HG03342 (cell line): ENCODE measurements around the gene NOL8.

Experiments
- ATAC-seq: cut with Tn5 transposase; IDR thresholded peaks from one replicate; pipeline ENCODE4 v1.9.1; 2021; ENCODE audit warnings: mild to moderate bottlenecking, moderate library complexity; ENCODE audit not compliant: unreplicated experiment

The NOL8 gene

DNA sequence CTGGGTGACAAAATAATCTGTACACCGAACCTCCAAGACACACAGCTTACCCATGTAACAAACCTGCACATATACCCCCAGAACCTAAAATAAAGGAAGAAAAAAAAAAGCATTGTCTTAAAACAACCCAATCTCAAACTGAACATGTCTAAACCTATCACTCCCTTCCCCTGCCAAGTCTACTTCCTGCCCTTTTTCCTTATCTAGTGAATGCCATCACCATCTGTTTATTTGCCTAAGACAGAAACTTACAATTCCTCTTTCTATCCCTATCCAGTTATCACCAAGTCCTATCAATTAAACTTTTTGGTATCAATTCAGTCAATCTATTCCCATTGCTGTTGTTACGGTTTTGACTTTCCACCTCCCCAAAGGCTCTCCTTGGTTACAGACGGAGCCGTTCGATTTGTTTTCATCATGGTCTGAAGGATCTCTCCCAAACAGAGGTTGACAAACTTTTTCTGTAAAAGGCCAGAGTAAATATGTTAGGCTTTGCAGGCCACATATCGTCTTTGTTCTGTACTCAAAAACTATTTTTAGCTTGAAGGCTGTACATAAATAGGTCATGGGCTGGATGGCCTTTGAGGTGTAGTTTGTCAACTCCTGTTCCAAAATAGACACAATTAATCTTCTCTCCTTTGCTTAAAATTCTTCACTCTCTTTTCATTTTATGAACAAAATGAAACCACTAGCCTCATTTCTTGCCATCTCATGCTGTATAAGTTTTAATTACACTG lies 12.1 kb downstream of the NOL8 start:
- ATAC-seq: no peak

DNA sequence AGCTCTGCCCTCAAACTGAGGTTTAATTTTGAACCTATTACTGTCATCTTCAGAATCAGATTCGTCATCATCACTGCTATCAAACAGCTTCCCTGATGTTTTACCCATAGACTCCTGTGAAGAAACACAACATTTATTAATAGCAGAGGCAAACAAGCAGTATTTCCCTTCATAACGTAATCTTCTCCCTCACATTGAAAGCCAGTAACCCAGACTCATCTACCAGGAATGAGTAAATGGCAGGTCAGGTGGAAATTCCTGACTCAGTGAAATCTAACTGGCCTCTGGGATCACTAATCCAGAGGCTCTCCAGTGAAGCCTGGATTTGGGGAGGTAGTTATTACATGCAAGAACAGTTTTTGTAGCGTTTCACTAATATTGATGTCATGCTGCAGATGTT lies 14.6 kb downstream of the NOL8 start:
- no peak for ATAC-seq

DNA sequence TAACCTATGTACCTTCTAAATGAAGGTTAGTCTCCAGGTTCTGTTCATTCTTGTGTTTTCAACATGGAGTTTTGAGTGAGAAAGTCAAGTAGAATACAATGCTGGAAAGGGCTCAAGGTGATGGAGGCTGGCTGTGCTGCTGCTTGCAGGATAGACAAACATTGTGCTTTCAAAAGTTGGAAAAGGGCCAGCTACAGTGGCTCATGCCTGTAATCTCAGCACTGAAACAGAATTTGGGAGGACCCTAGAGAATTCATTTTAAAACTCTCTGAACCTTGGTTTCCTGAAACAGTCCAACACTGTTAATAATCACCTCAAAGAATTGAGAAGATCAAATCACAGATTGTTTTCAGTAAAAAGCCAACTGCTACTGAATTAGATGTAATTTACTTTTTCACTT lies 16.3 kb downstream of the NOL8 start:
- no peak for ATAC-seq

DNA sequence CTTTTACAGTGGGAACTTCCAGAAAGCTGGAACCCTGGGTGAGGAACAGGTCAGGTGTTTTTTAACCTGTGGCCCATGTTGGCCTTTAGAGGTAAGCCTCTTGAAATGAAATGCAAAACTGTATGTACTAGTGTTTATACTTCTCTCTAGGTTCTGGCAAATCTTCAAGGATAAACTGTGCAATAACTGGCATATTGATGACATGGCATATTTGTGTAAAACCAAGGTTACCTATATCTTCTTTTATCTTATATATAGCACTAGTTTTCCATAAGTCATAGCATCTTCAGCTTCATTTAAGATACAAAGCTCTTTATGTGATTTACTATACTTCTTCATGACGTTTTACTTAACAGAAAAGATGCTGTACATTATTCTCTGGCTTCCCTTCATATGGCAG lies 24.2 kb downstream of the NOL8 start:
- ATAC-seq: no peak

DNA sequence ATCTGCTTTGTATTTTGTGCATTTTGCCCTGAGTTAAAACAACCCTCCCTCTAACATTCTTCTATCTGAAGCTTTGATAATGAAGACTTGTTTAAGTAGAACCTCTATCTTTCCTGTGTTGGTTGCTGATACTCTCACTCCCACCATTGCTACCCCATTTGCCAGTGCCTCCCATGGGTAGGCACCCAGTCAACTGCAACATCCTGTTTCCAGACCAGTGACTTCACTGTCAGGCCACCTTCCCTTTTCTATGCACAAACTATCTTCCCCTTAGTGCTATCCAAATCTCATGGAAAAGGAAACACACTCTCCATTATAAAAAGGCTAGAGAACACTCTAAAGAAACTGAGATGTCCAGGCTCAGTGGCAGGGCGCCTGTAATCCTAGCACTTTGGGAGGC lies 26.0 kb downstream of the NOL8 start:
- ATAC-seq: no peak

DNA sequence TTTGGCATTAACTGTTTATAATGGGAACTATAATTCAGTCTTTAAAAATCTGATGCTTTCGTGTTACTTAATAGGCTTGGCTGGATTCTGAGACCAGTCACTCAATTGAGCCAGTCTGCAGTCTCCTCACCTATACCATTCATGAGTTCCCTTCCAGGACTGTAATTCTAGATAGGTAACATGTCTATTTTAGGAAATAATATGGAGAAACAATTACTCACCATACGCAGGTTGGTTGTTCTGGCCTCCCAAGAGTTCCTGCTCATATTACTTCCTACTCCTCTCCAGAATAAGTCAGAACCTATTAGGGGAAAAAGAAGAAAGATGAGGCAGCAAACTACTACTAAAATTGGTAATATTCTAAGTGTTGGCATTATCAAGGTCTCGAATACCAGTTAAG lies 27.1 kb downstream of the NOL8 start:
- ATAC-seq: no peak

DNA sequence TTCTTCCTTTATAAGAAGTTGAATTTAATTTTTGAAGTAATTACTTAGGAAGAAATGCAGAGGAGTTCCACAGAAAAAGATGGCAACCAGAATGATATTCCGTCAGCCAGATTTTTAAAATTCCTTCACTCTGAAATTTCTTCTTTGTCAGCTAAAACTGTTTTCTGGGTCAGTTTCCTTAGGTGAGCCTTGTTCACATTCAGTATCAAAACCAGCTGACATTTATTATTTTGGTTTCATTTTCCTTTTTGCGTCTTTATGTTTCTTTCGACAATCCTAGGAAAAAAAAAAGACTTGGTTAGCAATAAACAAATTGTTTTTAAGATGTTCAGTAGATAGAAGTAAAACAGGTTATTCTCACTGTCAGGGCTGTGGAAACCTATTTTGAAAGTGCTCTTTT lies 27.5 kb downstream of the NOL8 start:
- ATAC-seq: no peak

DNA sequence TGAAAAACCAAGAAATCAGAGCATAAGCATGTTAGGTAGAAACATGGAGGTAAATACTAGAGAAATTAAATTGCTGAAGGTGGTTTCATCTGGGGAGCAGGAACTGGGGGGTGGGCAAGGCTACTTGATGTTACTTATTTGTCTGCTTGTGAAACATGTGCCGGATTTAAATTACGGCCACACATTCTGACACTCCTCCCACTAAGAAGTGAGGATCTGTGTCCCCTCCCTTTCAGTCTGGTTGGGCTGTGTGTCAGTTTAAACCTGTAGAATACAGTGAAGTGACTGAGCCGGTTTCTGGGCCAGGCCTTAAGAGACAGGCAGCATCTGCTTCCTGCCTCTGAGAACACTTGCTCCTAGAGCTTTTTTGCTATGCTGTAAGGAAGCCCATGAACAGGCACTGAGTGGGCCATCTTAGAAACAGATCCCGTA lies 29.3 kb downstream of the NOL8 start:
- no peak for ATAC-seq

DNA sequence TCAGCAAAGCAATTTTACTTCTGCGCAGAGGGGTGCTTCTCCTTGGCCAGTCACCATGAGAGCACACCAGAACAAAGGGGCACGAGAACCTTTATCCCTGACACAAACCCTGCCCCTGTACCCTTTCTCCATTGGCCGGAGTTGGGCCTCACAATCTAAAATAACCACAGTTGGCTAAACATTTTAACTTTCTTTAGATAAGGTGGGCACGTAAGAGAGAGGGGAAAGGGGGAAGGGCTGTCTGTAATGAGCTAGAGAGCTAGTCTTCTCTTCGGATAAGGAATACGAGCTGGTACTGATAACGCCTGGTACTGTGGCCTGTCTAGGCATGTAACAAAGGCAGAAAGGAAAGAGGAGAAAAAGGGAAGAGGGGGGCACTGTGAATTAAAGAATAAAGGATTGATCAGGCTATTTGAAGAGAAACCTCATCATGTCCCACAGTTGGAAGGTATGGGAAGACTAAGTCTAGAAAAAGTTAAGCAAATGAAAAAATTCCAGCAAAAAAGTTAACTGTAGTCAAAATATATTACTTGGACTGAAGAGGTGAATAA lies 29.8 kb downstream of the NOL8 start:
- ATAC-seq: no peak

DNA sequence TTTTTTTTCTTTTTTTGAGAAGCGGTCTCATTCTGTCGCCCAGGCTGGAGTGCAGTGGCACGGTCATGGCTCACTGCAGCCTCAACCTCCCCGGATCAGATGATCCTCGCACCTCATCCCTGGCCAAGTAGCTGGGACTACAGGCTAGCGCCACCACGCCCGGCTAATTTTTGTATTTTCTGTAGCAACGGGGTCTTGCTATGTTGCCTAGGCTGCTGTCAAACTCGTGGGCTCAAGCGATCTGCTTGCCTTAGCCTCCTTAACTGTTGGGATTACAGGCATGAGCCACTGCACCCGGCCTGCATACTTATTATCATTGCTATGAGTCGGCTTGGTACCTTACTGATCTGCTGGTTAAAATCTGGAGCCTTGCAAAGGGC lies 30.9 kb downstream of the NOL8 start:
- ATAC-seq: no peak

DNA sequence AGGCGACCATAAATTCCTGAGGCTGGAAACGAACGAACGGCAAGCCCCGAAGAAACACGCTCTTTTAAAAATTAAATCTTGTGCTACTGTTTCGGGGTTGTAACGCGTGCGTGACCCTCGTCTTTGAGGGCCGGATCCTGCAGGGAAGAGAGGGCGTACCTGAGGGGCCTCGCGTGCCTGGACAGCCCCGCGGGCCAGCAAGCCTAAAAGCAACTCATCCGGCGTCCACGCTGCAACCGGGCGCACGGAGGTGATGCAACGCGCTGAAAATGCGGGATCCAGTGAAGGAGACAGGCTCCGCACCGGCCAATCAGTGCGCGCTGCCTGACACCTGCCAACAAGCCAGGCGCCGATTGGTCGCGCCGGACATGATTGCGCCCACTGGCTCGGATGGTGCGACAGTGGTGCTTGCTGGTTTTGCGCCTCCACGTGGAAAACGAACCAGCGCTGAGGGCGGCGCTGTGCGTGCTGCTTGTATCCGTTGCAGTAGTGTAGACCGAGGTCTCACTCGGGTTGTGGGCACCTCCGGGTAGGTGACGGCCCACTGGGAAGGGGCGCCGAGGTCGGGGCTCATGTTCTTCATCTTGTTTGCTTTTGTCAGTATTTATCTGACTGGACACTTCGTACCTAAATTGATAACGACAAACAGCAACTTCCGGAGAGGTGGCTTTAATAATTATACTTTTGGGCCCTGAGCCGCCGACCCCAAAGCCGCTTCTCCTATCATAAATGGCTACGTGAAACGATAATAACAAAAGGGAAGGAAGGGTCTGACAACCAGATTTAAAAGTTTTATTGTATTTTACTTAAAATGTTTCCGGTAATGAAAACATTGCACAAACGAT lies 31.5 kb downstream of the NOL8 start, which contains the start of gene IARS1:
Gene IARS1, minus strand, starts transcription at position 246 of the 845 bp plus-strand sequence. CDS start 4,278 bp downstream, outside the sequence.
- ATAC-seq: peak; percentile 94

DNA sequence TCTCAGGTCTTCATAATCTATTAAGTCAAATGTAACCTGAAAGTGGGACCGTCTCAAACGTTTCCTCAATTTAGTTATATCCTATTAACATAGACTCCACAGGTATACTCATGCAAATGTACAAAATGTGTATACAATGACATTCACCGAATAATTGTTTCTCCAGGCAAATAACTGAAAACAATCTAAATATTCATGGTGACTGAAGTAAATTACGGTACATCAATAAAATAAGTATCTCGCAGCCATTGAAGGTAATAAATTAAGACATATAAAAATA lies 32.1 kb downstream of the NOL8 start:
- no peak for ATAC-seq

DNA sequence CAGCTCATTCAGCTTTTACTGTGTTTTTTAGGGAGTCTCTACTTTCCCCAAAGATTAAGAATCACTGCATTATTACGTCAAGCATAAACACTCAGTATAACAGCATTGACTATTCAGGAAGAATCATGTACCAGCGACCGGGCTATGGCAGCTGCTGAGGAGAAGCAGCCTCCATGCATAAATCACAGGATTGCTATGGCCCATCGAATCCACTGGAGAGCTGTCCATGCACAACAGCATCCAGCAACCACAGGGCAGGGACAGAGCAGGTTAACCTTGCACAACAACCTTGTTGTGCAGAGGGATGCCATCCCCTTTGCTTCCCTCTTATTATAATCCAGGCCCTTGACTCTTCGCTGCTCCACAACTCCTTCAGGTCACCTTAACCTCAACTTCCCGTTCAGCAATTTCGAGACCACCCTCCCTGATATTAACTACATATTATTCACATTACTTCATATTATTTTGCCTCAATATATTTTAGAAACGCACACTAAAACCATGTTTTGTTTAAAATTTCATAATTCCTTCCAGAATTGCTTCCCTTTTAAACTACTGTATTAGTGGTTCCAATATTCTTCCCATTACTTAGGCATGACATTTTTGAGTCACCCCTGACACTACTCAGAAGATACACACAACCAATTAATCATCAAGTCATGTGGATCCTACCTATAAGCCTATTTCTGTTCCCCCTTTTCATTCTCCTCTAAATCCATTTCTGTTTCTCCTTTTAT lies 32.6 kb downstream of the NOL8 start:
- no peak for ATAC-seq

DNA sequence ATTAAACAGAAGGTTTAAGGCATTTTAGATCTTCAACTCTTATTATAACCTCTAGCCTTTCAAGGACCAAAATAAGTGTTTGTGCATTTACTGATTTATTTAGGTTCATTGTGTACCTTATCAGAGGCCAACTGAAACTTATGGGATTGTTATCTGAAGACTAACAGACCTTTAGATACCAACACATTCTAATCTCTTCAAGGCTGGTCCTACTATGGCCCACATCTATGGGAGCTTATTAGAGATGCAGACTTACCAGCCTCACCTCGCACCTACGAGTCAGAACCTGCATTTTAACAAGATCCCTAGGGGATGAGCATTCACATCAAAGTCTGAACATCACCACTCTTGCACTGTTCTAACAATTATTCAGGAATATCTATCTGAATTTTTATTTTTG lies 33.6 kb downstream of the NOL8 start:
- no peak for ATAC-seq

DNA sequence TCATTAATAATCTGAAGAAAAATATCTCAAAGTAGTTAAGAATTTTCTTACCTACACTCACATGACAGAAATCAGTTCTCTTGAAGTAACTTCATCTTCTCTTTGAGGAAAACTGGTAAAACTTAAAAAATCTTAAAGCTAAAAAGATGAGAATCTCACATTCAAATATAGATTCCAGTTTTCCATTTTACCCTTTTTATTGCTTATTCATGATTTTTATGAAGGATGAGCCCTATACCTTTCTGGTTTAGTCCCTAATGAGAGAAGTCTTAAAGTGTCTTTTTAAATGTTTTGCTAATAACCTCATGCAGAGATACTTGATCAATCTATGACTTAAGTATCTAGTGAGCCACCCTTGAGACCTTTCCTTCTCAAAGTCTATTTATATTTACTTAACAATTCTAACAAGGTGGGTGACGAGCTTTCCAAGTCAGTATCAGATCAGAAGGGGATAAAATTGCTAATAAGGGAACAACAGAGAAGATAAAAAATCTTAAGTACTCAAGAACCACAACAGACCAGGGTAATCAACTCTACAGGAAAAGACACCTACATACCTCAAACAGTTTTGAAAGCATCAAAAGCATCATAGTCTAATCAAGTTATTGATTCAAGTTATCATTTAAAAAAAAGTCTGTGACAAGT lies 34.2 kb downstream of the NOL8 start:
- ATAC-seq: no peak

DNA sequence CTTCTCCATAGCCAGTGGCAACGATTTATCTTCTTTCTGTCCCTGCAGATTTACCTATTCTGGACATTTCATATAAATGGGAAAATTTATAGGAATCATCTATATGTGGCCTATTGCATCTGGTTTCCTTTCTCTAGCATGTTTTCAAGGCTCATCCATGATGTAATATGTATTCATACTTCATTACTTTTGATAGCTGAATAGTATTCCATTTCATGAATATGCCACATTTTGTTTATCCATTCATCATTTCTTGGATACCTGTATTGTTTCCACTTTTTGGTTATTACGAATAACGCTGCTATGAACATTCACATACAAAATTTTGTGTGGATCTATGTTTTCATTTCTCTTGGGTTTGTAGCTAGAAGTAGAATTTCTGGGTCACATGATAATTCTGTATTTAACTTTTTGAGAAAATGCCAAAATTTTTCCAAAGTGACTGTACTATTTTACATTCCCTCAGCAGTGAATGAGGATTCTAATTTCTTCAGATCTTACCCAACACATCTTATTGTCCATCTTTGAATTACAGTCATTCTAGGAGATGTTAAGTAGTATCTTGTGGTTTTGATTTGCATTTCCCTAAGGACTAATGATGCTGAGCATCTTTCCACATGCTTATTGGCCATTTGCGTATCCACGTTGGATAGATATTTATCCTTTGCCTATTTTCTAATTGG lies 35.3 kb downstream of the NOL8 start:
- no peak for ATAC-seq

DNA sequence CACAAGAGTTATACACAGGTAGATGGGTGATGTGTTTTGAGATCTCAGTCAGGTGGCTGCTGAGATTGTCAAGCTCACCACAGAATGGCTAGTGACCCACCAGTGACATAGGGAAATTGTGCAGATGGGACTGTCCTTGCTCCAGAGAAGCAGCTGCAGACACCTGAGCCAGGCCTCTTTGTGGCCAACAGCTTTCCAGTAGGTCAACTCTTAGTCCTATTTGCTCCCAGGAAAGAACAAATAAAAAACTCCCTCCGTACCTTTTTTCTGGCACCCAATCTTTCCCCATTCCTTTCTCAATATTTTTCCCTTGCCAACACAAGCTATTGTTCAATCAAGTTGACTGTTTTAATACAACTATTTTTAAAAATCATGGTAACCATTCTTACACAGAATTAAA lies 45.8 kb downstream of the NOL8 start:
- no peak for ATAC-seq

DNA sequence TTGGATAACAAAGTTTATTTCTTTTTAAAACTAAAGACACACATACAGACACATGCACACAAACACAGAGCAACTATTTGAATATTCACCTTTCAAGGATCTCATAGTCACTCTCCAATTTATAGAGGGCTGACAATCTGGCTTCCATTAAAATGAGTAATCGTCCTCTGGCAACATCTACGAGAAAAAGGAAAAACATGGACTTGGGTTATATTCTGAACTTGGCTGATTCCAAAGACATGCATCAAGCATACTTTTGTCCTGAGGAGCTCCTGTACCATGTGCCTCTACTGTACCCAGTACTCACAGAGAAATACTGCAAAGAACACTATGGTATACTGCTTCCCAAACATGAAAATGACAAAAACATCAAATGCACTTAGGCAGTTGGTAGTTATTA lies 47.0 kb downstream of the NOL8 start:
- ATAC-seq: no peak

DNA sequence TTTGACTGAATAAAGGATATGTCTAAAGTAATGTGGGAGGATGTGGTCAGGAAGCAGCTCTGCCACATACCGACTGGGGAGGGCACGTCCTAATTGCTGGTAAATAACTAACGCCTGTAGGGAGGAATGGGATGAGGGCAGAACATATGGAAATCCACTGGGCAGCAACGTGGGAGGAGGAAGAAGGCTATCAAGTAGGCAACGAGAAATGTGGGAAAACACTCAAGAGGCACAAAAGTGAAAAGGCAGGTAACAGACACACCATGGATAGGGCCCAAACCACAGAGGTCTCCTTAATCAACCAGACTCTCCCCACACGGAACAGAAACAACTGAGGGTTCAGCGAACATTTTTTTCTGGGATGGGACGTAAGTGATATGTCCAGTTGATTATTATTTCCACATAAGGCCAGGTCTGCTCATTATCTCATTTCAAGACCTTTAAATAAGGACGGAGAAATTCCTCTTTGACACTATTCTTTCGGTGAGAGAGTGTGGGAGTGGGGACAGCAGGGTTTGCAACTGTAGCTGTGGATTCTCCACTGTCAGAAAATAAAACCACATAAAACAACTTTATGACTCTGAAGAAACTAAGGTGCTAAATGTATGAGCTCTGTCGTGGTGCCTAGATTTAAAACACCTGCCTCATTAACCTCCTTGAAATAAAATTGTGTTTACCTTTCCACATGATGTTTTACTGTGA lies 48.7 kb downstream of the NOL8 start:
- ATAC-seq: no peak

DNA sequence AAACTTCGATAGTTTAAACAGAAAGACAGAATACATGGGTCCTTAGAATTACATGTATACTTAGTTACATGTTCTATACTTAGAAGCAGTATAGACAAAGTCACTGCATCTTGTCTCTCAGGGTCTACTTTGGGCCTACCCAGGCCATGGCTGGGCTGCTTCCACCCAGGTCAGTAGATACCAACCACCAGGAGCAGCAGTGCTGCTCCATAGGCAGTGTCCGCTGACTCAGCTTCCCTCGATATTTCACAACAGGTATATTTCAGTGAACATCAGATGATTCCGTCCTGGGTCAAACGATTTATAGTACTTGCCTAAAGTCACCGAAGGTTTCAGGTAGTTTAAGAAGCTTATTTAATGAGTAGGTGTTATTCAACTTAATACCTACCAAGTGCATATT lies 49.6 kb downstream of the NOL8 start:
- no peak for ATAC-seq
